Fibroblast of villous mesenchyme (primary cell): ENCODE results near the gene NFASC. TPM values are rescaled to one million over a fixed set of nuclear protein-coding genes. Genes with fewer than 3 reads are reported as not detected.

Source experiments
- DNase-seq: peaks from one replicate; pipeline ENCODE4 v3.0.0-alpha.2; 2010; ENCODE audit warnings: low read depth
- H3K4me3 ChIP-seq: 2 replicates; pipeline ENCODE4 v1.5.1; 2011; ENCODE audit warnings: low read depth, mild to moderate bottlenecking, low read length
- CTCF ChIP-seq: IDR thresholded peaks from 2 replicates; pipeline ENCODE4 v1.5.1; 2012; ENCODE audit warnings: low read depth, mild to moderate bottlenecking, low read length; ENCODE audit not compliant: insufficient read depth
- total RNA-seq: library from RNA; depleted of rRNA; stranded (reverse); fragments of >200 nt; gene quantifications from 2 replicates; pipeline ENCODE4 v1.2.3, GENCODE V29; 2012

NFASC gene
- total RNA-seq, 1 donor = 1.7 TPM

DNA sequence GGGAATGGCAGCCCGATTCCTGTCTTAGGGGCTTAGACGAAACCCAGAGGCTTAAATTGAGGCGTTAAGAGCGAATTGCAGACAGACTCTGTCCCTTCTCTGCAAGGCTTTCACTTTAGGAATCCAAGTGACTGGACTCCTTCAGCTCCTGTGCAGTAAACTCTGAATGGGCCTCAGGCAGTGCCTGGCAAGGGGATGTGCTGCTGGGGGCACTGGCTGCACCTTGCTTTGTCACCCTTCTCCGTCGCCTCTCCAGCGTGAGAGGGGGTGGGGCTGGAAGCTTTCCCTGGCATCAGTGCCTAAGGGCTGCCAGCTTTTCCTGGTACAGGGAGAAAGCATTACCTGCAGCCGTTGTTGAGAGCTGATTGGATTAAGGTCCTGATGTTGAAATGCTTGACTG is 39.9 kb upstream of the NFASC start:
- no peak for TF ChIP-seq CTCF
- no peak overlapping the region for H3K4me3 ChIP-seq
- no peak for DNase-seq

DNA sequence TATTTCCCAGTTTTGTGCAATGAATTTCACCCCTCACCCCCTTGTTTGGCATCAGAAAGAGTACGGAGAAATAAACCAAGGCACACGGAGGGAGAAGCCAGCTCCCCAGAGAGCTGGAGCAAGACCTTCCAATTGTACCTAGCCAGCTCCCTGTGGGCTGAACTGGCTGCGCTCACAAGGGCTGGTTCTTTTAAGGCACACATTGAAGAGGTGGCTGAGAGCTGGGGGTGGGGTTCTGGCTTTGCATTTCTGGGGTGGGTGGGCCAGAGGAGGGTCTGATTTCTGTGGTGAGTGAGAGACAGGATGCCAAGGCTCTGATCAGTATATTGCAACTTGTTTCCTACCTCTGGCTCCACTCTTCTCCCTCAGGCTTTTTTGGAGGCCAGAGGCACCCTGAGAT is 39.5 kb upstream of the NFASC start:
- DNase-seq = no peak
- H3K4me3 ChIP-seq = no peak overlapping the region
- no peak for TF ChIP-seq CTCF

GRCh38 chr1:204834336-204834735 is 36.3 kb upstream of the NFASC start:
- no peak overlapping the region for H3K4me3 ChIP-seq
- TF ChIP-seq CTCF = no peak
- no peak for DNase-seq

GRCh38 chr1:204834752-204835151 is 35.9 kb upstream of the NFASC start:
- no peak for TF ChIP-seq CTCF
- H3K4me3 ChIP-seq = no peak overlapping the region

DNA sequence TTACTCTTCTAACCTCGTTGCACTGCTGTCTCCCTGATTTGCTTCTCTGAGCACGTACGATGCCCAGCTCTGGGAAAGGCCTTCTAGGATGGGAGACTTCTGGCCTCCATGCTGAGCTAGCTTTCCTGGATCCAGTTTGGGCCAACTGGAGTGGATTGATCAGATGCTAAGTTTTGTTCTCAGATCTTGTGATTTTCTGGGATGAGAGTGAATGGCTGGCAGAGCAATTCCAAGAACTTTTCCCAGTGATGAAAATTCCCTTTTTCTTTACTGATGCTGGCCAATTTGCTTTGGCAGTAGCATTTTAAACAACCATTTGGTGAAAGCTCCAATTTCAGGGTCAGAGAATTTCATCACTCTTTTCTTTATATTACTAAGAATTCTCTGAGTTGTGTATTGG is 34.9 kb upstream of the NFASC start:
- DNase-seq = no peak
- no peak for TF ChIP-seq CTCF
- no peak overlapping the region for H3K4me3 ChIP-seq

More at GRCh38 chr1:204834752-204835151, 35.9 kb upstream of the NFASC start:
- no peak for DNase-seq

DNA sequence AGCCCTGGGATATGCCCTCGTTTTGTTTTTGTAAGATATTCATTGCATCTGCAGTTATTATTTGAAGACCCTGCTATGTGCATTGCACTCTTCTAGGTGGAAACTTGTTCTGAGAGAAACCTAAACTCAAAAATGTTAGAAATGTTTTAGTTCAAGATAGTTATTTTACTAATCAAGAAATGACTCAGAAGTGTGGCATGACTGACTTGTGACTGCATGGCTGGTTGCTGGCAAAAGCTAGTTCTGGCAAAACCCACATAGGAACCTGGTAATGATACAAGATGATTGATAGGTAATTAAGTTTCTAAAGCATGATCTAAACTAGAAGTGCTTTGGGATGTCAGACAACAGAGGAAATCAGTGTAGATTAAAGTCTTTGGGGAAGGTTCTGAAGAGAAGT is 33.8 kb upstream of the NFASC start:
- no peak for TF ChIP-seq CTCF
- no peak for DNase-seq
- H3K4me3 ChIP-seq = no peak overlapping the region

DNA sequence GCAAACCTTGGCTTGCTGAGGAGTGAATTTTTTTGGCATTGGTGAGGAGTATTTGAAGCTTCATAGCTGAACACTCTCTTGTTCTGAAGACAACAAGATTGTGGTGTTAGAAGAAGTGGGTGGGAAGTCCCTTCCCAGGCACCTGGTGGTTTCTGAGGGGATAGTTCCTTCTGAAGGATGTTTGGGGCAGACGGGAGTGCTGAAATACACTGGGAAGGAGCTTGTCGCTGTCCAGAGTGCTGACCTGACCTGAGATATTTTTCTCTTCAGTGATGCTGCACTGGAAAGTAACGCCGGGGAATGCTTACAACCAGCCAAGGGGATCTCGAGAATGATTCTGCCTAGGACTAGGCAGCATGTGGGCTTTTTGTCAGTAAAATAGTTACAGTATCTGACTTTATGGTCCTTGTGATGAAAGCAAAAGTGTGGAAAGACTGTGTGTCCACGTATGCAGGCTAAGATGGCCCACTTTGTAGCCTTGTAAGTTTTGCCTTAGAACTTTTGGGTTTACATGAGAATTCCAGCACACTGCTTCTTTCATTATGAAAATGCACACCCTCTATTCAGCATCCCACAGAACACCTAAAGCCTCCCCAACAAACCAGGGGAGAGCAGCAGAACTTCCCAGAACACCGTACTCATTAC is 33.1 kb upstream of the NFASC start:
- H3K4me3 ChIP-seq = no peak overlapping the region
- peak; percentile 51 for DNase-seq
- peak; percentile 11 for TF ChIP-seq CTCF
